Limb (tissue), 2 donors: ENCODE results near the gene LRP5.
"Not testable (repeated sequence)": the region's sequence is repeated elsewhere in the genome, so short reads cannot be mapped to it uniquely, and the experiment has no call there.

Source experiments
- DNase-seq, 2 donors: peaks; one replicate each; pipeline ENCODE4 v3.0.0-alpha.2; 2016; ENCODE audit errors: extremely low spot score in 2 of 2

The LRP5 gene

DNA sequence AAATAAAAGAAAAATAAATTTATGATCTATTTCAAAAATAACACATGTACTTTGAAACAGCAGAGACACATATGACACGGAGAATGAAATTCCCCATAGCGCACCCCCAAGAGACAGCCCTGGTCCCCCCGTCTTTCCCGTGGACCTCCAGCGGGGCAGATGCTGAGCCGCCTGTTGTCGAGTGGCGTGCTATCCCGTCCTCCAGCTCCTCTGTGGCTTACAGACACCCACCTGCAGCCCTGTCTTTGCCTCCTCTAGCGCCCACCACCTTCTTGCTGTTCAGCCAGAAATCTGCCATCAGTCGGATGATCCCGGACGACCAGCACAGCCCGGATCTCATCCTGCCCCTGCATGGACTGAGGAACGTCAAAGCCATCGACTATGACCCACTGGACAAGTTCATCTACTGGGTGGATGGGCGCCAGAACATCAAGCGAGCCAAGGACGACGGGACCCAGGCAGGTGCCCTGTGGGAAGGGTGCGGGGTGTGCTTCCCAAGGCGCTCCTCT, 103.7 kb downstream of the LRP5 start:
- DNase-seq = no peak

DNA sequence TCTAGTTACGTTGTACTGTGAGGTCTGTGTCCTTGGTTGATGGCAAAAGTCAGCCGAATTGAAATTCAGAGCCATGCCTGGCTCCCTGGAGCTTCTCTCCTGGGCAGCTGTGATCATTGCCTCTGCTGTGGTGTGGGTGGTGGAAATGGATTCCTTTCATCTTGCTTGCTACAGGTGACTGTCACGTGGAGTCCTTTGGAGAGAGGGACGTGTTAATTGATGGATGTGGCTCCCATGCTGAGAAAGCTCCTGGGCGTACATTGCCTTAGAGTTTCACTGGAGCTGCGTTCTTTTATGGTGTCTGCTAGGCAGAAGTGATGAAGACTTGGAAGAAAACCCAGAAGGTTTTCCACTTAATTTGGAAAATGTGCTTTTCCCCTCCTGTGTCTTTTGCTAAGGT, 106.3 kb downstream of the LRP5 start:
- DNase-seq = no peak

DNA sequence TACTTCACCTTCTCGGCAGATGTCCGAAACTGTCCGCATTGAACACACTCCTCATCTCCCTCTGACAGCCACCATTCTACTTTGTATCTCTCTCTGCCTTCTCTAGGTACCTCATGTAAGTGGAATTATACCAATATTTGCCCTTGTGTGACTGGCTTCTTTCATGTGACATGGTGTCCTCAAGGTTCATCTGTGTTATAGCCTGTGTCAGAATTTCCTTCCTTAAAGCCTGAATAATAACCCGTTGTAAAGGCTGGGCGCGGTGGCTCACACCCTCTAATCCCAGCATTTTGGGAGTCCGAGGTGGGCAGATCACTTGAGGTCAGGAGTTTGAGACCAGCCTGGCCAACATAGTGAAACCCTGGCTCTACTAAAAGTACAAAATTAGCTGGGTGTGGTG, 107.8 kb downstream of the LRP5 start:
- no peak for DNase-seq

DNA sequence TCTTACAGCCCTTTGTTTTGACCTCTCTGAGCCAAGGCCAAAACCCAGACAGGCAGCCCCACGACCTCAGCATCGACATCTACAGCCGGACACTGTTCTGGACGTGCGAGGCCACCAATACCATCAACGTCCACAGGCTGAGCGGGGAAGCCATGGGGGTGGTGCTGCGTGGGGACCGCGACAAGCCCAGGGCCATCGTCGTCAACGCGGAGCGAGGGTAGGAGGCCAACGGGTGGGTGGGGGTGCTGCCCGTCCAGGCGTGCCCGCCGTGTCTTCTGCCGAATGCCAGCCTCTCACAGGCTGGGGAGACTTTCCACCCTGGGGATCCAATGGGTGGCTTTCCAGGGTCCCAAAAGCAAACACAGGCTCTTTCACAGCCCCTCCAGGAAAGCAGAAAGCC, 111.1 kb downstream of the LRP5 start:
- DNase-seq = no peak

DNA sequence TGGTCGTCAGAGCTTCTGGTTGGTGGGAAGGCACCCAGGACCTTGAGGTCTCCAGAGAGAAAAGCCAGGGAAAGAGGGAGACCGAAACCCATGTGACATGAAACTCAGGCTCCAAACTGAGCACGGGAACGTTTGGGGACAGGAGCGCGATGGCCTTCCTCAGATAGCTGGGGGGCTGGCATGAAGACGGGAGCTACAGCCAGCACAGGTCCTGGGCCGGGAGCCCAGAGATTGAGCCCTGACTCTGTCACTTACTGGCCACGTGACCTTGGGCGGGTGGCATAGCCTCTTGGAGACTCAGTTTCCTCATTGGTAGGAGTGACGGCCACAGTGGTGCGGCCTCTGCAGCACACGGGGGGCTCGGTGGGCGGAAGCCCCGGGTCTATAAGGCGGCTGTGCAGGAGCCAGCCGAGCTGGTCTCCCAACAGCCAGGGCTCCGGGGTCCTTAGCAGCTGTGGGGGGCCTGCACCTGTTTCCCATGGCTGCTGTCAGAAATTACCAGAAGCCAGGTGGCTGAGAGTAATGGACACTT, 111.8 kb downstream of the LRP5 start:
- no peak for DNase-seq

DNA sequence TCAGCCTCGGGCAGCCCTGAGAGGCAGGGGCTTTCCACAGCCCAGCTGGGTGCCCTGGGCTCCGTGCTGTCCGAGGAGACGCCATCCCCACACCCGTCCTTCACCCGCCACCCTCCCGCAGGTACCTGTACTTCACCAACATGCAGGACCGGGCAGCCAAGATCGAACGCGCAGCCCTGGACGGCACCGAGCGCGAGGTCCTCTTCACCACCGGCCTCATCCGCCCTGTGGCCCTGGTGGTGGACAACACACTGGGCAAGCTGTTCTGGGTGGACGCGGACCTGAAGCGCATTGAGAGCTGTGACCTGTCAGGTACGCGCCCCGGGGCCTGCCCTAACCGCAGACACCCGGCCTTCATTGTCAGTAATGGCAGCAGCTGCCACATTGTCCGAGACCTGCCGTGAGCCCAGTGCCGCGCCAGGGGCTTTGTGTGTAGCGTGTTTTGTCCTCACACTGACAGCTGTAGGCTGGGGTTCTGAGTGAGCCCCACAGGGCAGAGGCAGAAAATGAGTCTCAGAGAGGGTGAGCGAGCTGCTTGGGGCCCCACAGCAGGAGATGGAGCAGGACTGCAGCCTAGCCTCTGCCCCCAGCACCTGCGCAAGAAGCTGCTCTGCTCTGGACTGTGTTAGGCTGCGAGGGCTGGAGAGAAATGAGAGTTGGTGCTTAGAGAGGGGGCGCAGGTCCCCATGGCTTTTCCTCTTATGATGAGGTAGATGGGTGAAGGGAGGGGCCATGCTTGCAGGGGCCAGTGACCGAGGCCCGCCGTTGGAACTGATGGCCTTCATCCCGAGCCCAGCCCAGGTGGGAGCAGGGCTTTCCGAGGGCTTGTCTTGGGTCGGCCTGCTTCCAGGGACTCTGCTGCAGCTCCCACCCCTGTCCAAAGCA, 112.8 kb downstream of the LRP5 start:
- no peak for DNase-seq

DNA sequence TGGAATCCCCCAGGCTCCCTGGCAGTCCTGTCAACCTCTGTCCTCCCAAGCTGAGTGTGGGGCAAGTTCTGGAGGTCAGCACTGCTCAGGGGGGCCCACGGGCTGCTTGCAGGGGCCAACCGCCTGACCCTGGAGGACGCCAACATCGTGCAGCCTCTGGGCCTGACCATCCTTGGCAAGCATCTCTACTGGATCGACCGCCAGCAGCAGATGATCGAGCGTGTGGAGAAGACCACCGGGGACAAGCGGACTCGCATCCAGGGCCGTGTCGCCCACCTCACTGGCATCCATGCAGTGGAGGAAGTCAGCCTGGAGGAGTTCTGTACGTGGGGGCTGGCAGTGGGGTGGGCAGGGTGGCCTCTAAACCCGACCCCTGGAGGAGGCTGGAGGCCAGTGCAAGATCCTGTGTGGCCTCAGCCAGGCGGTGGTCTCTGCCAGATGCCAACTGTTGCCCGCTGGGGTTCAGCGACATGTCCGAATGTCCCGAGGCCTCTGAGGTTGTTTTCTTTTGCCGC, 113.5 kb downstream of the LRP5 start:
- no peak for DNase-seq

DNA sequence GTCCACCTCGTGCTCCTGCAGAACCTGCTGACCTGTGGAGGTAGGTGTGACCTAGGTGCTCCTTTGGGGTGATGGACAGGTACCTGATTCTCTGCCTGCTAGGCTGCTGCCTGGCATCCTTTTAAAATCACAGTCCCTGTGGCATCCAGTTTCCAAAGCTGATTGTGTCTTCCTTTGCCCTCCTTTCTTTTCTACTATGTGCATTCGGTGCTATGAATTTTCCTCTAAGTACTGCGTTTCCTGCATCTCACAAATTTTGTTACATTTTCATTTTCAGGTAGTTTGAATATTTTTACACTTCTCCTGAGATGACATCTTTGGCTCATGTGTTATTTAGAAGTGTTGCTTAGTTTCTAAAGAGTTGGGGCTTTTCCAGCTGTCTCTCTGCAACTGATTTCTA, 117.3 kb downstream of the LRP5 start:
- no peak for DNase-seq

DNA sequence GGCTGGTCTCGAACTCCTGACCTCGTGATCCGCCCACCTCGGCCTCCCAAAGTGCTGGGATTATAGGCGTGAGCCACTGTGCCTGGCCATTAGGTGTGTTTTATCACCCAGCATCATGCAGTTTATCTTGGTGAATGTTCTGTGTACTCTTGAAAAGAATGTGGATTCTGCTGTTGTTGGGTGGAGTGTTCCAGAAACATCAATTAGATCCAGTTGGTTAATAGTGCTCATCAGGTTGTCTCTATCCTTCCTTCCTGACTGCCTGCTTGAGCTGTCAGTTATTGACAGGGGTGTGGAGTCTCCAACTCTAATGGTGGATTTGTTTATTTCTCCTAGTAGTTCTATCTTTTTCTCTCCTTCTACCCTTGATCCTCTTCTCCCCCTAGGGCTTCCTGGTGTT, 118.0 kb downstream of the LRP5 start:
- no peak for DNase-seq

DNA sequence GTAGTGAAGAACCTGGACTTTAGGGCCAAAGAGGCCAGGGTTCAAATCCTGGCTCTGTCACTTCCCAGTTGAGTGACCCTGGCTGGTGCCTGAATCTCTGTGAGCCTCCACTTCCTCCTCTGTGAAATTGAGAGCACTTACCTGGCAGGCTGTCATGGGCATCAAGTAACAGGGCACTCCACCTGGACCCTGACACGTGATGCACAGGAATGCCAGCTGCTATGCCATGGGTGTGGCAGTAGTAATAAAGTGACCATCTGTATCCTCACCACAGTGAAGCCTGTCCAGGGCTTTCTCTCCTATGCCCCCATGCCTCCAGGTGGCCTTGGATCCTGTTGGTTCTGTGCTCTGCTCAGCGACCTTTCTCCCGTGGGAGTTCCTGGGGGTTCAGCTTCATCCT, 118.4 kb downstream of the LRP5 start:
- no peak for DNase-seq

DNA sequence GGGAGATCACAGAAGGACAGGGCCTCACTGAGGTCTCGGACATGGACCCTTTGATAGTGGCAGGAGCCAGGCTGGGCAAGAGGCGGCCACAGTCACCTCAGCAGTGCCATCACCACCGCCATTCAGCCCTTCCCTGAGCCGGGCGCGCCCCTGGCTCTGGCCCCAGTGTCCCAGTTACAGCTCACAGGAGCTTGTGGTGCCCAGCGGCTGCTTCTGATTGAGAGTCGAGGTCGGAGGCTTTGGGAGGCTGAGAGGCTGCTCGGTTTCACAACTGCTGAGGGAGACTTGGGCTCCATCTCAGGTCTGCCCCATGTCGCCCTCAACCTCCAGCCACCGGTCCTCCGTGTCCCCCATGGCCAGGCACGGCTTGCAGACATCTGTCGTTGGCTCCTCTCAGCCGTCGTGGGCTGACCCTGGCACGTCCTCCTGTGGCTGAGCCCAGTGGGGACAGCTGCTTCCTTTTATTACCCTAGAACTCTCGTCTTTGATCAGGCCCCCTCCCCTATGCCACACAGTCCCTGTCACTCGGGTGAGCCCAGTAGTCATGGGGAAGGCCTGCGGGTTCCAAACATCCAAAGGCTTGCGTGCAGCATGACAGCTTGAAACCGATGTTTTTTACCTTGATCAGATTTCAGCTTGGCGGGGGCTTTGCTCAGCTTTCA, 119.7 kb downstream of the LRP5 start:
- no peak for DNase-seq

DNA sequence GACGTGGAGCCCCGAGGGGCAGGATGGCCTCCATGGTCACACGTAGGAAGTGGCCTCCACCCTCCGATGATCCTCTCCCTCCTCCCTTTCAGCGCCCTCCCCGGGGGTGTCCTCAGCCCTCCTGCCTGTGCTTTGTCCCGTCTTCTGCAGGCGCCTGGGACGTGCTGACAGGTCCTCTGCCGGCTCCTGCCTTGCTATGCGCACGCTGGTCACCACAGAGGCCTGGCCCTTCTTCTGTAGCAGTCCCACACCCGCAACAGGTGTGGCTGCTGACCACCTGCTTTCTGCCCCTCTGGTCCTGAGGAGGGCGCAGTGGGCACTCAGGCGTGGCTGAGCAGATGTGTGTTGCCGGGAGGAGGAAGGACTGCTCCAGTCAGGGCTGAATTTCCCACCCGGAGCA, 120.5 kb downstream of the LRP5 start:
- DNase-seq = no peak

DNA sequence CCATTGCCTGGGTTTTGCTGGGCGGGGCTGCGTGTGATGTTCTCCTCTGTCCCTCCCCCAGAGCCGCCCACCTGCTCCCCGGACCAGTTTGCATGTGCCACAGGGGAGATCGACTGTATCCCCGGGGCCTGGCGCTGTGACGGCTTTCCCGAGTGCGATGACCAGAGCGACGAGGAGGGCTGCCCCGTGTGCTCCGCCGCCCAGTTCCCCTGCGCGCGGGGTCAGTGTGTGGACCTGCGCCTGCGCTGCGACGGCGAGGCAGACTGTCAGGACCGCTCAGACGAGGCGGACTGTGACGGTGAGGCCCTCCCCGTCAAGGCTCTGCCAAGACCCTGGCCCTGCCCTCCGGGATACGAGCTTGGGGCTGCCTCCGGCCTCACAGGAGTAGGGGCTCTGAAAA, 121.2 kb downstream of the LRP5 start:
- no peak for DNase-seq

DNA sequence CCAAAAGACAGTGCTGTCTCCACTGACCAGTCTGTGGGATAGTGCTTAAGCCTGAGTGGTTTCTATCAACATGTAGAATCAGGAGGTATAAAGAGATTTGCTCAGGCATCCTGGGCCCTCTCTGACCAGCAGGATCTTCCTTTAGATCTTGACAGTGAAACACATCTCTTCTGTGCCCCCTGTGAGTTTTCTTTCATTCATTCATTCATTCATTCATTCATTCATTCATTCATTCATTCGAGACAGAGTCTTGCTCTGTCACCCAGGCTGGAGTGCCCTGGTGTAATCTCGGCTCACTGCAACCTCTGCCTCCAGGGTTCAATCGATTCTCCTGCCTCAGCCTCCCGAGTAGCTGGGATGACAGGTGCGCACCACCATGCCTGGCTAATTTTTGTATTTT, 121.8 kb downstream of the LRP5 start:
- DNase-seq = not testable (repeated sequence)

DNA sequence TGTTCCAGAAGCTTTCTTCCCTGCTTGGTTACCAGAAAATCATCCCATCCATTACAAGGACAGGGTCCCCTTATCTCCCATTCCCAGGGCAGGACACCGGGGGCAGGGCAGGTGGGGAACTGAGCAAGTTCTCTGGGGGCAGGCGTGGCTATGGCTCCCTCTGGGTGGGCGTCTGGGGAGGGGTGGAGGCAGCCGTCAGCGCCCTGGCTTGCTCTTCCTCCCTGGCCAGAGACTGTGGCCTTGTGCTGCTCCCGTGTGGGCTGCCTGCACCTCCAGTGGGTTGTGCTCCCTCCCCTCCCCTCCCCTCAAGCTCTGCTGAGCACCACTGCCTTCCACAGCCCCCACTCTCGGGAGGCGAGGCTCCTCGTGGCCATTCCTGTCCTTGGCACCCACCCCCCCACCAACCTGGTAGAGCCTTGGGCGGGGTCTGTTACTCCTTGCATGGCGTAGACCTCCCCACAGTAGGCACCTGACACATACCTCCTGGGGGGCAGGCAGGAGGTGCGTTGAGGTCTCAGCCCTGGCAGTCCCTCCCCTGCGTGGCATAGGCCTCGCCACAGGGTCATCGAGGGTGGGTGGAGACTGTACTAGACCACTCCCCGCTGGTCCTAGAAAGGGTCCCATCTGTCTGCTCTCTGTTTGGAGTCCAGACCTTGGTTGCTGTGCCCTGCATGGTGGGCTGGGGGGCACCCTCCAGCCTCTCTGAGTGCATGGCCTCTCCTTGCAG, 123.9 kb downstream of the LRP5 start:
- no peak for DNase-seq

DNA sequence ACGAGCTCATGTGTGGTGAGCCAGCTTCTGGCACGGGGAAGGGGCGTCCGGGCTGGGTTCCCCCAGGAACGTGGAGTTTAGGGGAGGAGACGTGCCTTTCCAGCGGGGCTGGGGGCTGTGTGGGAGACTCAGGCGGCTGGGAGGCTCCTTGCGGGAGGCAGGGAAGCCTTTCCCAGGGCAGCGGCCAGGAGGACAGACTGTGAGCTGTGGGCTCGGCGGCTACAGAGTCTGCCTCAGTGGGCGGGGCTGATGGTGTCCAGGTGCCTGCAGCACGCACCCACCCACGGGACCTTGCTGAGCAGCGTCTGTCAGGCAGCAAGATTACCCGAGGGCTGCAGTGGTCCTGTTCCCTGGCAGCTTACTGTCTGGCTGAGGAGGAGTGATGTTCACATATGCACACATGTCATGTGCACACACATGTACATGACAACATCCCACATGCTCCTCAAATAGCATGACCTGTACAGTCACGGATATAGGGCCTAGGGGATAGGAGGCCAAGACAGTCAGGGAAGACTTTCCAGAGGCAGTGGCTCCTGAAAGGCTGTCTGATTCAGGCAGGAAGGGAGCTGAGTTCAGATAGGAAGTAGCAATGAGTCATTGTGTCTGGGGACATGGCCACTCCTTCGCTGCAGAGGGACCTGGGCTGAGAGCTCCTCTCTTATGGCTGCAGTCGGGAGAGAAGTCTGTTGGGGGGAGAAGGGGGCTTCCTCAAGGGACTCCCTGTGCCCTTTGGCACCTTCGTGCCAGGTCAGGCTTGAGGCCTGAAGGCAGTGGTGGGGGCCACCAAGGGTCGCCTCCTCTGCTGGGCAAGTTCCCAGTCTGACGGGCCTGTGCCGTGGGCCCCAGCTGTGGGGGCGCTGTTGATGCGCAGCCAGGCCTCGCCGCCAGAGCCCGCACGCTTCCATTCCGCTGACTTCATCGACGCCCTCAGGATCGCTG, 124.9 kb downstream of the LRP5 start:
- DNase-seq = no peak

DNA sequence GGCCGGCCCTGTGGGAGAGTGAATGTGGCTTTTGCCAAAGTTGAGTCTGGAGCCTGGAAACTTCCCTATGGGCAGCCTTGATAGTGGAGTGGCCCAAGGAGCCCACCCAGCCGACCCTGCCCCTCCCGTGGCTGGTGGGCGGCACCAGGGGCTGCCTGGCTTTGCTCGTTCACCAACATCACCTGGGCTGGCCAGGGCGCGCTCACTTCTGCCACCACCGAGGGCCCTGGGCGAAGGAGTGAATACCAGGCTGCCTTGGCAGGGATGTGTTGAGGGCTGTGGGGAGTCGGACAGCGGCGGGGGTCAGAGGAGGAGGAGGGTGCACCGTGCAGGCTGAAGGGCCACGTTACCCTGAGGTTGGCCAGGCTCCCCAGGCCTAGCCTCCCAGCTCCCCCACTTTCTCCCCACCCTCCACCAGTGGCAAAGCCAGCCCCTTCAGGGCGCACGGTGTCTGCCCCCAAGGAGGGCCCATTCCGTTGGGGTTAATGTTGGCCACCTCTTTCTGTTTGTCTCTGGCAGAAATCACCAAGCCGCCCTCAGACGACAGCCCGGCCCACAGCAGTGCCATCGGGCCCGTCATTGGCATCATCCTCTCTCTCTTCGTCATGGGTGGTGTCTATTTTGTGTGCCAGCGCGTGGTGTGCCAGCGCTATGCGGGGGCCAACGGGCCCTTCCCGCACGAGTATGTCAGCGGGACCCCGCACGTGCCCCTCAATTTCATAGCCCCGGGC, 125.7 kb downstream of the LRP5 start:
- DNase-seq = no peak

DNA sequence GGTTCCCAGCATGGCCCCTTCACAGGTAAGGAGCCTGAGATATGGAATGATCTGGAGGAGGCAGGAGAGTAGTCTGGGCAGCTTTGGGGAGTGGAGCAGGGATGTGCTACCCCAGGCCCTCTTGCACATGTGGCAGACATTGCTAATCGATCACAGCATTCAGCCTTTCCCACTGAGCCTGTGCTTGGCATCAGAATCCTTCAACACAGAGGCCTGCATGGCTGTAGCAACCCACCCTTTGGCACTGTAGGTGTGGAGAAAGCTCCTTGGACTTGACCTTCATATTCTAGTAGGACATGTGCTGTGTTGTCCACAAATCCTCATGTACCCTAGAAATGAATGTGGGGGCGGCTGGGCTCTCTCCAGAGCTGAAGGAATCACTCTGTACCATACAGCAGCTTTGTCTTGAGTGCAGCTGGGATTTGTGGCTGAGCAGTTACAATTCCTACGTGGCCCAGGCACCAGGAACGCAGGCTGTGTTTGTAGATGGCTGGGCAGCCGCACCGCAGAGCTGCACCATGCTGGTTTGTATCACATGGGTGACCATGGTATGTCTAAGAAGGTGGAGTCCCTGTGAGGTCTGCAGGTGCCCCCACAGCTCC, 126.4 kb downstream of the LRP5 start:
- no peak for DNase-seq

DNA sequence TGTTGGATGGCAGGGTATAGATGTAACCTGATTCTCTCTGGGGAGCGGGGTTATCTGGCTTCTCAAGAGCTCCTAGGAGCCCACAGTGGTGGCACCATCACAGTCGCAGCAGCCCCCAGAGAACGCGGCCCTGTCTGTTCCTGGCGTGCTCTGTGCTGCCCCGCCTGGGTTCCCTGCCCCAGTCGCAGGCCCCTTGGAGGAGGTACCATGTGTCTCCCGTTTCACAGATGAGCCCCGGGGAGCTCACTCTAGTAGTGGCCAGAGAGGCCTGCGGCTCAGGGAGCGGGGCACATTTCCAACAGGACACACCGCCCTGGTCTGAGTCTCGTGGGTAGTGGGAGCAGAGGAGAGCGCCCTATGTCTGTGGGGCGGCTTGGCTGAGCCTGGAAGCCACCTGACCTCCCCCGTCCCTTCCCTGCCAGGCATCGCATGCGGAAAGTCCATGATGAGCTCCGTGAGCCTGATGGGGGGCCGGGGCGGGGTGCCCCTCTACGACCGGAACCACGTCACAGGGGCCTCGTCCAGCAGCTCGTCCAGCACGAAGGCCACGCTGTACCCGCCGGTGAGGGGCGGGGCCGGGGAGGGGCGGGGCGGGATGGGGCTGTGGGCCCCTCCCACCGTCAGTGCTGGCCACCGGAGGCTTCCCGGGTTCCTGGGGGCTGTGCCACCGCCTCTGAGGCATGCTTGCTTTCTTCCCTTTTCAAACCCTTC, 127.1 kb downstream of the LRP5 start:
- no peak for DNase-seq
